Activated CD8-positive, alpha-beta memory T cell treated with anti-CD3 and anti-CD28 coated beads, Interleukin-2, amount 50 U/mL, for 48 hours (primary cell): ENCODE data around the gene CNOT1.
"Not testable (repeated sequence)": the region's sequence is repeated elsewhere in the genome, so short reads cannot be mapped to it uniquely, and the experiment has no call there.

Experiments used
- DNase-seq: peaks from one replicate; pipeline ENCODE4 v3.0.0-alpha.2; 2020

The CNOT1 gene

GRCh38 chr16:58577141-58577540, 52.5 kb downstream of the CNOT1 start:
- no peak for DNase-seq

- DNase-seq: no peak
Measured at GRCh38 chr16:58574895-58575294, 54.7 kb downstream of the CNOT1 start.

DNA sequence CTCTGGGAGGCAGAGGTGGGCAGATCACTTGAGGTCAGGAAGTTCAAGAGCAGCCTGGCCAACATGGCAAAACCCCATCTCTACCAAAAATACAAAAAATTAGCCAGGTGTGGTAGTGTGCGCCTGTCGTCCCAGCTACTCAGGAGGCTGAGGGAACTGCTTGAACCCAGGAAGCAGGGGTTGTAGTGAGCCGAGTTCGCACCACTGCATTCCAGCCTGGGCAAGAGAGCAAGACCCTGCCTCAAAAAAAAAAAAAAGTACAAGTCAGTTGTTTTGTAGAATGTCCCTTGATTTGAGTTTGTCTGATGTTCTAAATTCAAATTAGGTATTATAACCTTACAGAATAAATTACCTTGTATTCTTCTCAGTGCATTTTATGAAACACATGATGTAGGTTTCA, 63.9 kb downstream of the CNOT1 start:
- DNase-seq: not testable (repeated sequence)

DNA sequence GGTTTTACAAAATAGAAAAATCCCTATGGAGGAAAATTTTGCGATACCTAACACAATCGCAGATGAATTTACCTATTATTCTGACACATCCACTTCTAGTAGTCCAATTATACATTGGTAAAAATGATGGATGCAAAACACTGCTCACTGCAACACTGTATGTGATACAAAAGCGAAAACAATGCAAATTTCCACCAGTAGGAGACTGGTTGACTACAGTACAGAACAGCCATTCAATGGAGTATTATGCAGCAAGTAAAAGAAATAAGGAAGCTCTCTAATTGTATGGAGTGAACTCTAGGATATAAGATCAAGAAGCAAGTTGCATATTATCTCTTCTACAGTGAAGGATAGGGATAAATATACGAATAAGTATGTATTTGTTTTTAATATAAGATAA, 65.9 kb downstream of the CNOT1 start:
- DNase-seq: no peak

- DNase-seq: no peak
Measured at GRCh38 chr16:58563235-58563634, 66.4 kb downstream of the CNOT1 start.

DNA sequence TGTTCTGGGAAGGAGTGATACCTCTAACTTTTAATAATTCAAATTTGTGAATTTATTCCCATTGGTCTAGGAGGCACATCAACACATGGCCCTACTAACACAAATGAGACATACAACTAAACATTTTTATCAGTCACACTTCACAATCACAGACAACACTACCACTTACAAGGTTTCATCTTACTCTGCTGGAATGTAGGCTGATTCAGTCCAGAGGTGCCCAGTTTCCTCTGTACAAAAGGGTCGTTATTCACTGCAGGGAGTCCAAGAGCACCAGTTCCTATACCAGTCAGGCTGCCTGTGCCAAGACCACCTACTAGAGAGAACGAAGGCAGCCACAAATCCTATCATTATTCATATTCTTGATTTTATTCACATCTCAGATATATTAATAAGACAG, 72.9 kb downstream of the CNOT1 start:
- no peak for DNase-seq

- no peak for DNase-seq
Measured at GRCh38 chr16:58551496-58551895, 78.1 kb downstream of the CNOT1 start.

DNA sequence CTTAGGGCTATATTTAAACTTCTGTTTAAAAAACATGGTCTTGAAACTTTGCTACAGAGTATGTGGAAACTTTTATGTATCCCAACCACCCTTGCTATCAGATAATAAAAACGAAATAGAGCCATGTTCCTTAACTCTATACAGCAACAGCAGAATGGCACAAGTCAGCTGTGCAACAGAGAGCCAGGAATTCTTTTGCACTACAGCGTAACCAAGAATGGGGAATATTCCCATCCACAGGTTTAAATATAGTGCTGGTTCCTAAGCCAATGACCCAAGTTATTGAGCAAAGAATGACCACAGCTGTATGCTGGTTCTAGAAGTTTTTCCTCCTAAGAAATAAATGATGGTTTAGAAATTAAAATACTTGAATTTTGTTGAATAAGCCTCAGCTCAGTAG, 81.2 kb downstream of the CNOT1 start:
- DNase-seq: no peak

- no peak for DNase-seq
Measured at GRCh38 chr16:58543685-58544084, 85.9 kb downstream of the CNOT1 start.

DNA sequence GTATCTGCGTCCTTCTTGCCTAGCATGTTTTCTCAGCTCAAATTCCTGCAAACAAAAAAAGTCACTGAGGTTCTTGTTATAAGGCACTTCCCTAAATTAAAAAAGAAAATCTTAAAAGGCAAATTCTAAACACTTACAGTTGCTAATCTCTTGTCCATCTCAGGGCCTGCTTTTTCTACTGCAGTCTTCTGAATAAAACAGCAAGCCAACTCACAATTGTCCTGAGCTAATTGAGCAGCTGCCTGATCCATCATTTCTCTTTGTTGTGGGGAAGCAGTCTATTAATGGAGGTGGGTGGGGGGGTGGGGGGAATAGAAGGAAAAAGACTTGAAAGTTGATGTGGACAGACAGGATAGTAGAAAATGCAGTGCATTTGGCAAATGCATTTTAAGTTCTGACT, 87.3 kb downstream of the CNOT1 start:
- no peak for DNase-seq

DNA sequence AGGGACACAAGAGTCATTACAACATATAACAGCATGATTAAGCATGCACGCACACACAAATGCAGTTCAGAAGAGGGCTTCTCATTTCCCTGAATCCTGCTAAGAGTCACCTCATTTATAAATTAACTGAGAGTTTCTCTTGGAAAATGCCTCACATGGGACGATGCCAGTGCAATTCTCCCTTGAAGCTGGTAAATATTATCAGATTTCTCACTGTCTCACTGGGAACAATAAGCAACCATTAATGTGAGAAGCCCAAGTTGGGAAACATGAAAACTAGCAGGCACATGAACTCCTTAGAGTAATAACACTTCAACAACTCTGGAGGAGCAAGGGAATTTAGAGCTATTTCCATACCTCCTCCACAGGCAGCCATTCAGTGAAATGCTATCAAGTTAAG, 87.9 kb downstream of the CNOT1 start:
- DNase-seq: no peak

DNA sequence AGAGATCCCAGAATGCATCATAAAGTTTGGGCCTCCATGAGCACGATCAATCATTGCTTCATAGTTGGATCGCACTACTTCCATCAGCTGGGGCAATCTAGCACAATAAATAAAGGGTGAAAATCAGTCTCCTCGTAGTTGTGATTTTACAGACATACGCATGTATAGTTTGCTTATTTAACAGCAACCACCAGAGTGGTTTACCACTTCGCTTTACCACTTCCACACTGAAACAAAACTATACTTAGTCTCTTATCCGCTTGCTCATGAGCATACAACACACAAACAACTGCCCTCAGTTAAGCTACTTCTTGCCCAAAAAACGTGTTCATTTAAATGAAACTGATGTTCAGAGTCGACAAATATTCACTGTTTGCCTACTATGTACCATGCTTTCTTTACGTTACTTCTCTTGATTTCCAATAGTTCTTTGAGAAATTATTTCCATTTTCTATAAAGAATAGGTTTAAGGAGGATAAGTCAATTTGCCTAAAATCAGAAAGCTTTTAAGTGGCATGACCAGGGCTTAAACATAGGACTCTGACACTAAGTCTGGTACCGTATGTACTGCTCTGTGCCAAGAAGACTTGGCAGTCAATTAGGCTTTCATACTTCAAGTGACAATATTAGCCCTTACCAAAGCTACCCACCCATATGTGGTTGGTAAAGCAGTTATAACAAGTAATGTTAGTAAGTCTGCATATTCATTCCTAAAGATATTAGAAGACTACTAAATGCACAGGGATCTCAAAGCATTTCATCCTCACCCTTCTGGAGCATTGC, 92.3 kb downstream of the CNOT1 start:
- no peak for DNase-seq

GRCh38 chr16:58536278-58536677, 93.3 kb downstream of the CNOT1 start:
- DNase-seq: no peak

DNA sequence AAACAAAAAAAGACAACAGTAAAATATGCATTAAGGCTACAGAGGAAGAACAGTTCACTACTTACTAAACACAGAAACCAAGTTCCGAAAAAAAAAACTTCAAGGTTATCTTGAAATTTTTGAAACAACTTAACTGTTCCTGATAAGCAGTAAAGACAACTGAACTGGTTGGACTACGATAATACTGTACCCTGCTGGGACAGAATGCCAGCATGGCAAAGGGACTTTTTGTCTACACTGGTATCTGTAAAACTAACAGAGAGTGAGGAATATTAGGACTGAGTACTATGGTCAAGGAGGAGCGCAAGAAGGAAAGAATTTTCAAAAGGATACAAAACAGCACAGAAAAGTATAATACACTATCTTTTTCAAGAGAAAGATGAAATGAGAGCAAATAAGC, 94.5 kb downstream of the CNOT1 start:
- no peak for DNase-seq

- DNase-seq: no peak
Measured at GRCh38 chr16:58533751-58534470, 95.7 kb downstream of the CNOT1 start.

DNA sequence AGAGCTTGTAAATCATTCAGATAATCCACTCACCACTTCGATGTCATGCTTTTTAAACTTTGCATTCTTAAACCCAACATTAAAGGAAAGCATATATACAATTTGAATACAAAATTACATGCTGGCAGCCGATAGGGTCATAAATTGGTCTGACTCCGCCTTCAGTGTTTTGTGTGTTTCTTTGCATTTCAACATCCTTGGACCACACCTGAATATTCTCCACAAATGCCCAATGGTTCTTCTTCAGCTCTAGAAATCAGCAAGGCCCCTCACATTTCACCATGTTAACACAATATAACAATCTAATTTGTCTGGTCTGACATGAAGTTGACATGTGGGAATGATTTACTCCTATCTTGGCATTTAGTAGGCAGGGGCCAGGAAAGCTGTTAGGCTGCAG, 97.2 kb downstream of the CNOT1 start:
- DNase-seq: no peak

GRCh38 chr16:58530179-58530578, 99.4 kb downstream of the CNOT1 start:
- no peak for DNase-seq

GRCh38 chr16:58519707-58520106, 109.9 kb downstream of the CNOT1 start:
- no peak for DNase-seq

DNA sequence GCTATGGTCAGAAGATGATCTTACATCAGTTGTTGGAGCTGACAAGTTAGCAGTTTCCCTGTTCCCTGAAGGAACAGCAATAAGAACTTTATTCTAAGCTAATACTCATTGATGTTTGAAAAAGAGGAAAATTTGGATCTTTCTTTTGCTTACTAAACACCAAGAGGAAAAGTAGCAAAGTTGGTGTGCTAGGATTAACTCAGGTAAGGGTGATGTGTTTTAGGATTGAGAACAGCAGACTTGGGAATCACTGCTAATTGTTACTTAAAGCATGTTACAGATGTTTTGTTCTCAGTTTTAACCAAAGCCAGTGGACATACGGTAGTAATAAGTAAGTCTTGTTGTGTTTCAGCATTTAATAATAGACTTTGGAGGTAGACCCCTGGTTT, 110.7 kb downstream of the CNOT1 start:
- no peak for DNase-seq

DNA sequence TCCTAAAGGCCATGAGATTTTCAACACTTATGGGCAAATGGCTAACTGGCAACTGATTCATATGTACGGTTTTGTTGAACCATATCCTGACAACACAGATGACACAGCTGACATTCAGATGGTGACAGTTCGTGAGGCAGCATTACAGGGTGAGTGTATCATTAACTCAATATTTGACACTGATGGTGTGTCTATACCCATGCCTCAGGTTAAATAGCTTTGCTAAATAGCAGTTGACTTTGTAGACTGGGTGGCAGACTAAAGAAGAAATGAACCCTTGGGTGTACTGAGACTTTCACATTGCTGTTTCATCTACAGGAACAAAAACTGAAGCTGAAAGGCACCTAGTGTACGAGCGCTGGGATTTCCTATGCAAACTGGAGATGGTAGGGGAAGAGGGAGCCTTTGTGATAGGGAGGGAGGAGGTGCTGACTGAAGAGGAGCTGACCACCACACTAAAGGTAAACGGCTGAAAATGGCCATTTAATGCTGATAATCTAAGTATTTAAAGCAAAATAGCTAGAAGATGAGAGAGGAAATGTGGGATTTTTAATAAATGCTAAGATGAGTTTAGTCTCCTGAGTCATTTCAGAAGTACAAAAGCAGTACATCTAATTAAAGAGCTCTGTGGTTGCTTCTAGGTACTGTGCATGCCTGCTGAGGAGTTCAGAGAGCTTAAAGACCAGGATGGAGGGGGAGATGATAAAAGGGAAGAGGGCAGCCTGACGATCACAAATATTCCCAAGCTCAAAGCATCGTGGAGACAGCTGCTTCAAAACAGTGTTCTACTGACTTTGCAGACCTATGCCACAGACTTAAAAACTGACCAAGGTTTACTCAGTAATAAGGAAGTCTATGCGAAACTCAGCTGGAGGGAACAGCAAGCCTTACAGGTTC, 111.3 kb downstream of the CNOT1 start:
- no peak for DNase-seq

- DNase-seq: no peak
Measured at GRCh38 chr16:58516768-58517107, 112.9 kb downstream of the CNOT1 start.

- DNase-seq: peak; percentile 76
Measured at GRCh38 chr16:58515871-58516767, 113.5 kb downstream of the CNOT1 start.
